Endothelial cell of coronary artery (primary cell): Measurements from ENCODE around the gene GCK. TPM values are rescaled to one million over a fixed set of nuclear protein-coding genes. Genes with fewer than 3 reads are reported as not detected.

Source experiments
- total RNA-seq: library from RNA; depleted of rRNA; stranded (reverse); fragments of >200 nt; gene quantifications from 2 replicates; pipeline ENCODE4 v1.2.3, GENCODE V29; 2014

The GCK gene
- total RNA-seq: 0.19 and 0.27 TPM in 2 replicates

DNA sequence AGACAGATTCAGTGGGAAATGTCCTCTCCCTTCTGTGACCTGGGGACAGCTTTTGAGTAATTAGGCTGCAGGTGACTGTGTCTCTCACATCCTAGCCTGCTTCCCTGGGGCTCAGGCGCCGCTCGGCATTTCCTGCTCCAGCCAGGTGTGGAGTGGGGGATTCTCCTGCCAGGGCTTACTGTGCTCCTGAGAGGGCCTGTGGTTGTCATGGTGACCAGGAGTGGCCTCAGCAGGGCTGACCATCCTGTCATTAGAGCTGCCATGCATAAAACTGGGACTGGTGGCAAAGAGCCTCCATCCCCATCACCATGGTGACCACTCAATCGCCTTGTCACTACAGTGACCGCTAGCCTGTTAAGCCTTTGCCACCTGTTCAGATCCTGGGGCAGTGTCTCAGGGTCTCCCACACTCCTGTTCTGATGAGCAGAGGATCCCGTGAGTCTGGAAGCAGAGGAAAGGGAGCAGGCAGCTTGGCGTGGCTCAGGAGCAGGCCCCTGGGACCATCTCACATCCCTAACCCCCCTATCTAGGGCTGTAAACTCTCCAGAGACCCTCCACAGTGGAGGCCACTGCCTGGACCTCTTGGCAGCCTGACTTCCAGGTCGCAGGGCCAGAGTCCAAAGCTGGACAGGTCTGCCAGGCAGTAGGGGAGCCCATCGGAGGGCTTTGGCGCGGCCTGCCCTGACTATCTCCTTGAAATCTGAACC lies at the start of gene GCK:
TSS of gene GCK (minus strand) at position 154 of the 707 bp plus-strand sequence. CDS start 486 bp downstream, outside the sequence.

GRCh38 chr7:44200699-44201461 lies 11.6 kb upstream of the GCK start, which contains the start of gene YKT6:
YKT6 (plus strand) TSS chr7:44200978; CDS start chr7:44201136, 158 bp downstream.

GRCh38 chr7:44141221-44141850 lies 47.9 kb downstream of the GCK start, which contains the start of gene MYL7:
MYL7 (minus strand) TSS chr7:44141332; CDS start chr7:44141305, 27 bp downstream.

GRCh38 chr7:44123190-44124003 lies 65.8 kb downstream of the GCK start, which contains the start of gene POLD2:
POLD2 (minus strand) TSS chr7:44123548; CDS start chr7:44122053, 1,495 bp downstream.

GRCh38 chr7:44103923-44104859 lies 85.0 kb downstream of the GCK start, which contains the start of gene AEBP1:
AEBP1 (plus strand) TSS chr7:44104345; CDS start chr7:44104666, 321 bp downstream.

Other genes starting within 250 kb of the GCK start
- gene SPDYE1, start 191.5 kb downstream of the GCK start, total RNA-seq: not detected in 2 replicates
- 138 and 162 TPM in 2 replicates for gene DBNL, start 144.7 kb downstream of the GCK start, total RNA-seq
- gene PGAM2, start 123.9 kb downstream of the GCK start, total RNA-seq: not detected in 2 replicates
- 6.3 and 7.9 TPM in 2 replicates for gene POLM, start 106.9 kb downstream of the GCK start, total RNA-seq
- gene AEBP1, start 85.1 kb downstream of the GCK start, total RNA-seq: 3.3 and 11.5 TPM in 2 replicates
- gene POLD2, start 65.9 kb downstream of the GCK start, total RNA-seq: 75.4 and 78.0 TPM in 2 replicates
- not detected in 2 replicates for gene MYL7, start 48.1 kb downstream of the GCK start, total RNA-seq
- gene YKT6, start 11.5 kb upstream of the GCK start, total RNA-seq: 84.2 and 105 TPM in 2 replicates
- gene CAMK2B, start 136.2 kb upstream of the GCK start, total RNA-seq: 0.28 and 3.1 TPM in 2 replicates